ENCODE measurements around the gene ADGRE3. TPM values are rescaled to one million over a fixed set of nuclear protein-coding genes. Genes with fewer than 3 reads are reported as not detected.

ADGRE3 gene
- total and polyA plus RNA-seq, 2 donors (not counting 1 experiment from before 2014, with no cell fraction given) = 0.17 to 0.46 TPM

DNA sequence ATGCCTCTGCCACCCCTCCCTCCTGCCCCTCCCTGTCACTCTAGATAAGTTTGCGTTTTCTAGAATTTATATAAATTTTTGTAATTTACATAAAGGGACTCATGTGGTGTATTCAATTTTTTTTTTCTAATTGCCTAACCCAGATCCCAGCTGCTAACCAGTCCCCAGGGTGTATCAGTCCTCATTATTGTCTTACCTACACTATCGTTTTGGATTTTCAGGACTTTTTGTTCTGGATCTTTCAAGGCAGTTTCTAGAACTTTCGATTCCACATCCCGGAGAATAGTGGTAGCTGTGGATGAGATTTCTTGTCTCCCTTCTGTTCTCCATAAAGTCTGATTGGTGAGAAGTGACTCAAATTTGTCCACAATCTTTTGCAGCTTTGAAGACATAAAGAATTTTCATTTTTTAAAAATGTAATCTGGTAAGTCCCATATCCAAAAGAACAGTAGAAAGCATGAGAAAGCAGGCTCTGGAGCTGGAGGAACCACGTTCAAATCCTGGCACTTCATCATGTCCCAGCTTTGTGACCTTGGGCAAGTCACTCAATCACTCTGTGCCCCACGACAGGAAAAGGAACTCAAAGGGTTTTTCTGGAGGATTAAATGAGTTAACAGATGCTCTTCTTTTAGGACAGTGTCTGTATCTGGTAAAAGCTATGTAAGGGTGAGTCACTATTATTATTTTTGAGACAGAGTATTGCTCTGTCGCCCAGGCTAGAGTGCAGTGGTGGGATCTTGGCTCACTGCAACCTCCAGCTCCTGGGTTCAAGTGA lies 19.7 kb downstream of the ADGRE3 start:
- TF ChIP-seq CTCF (IDR thresholded peaks at IDR 0.05) = no peak
- no peak for TF ChIP-seq EZH2 (IDR thresholded peaks at IDR 0.05; ENCODE audit: borderline replicate concordance, insufficient read depth, low read depth, low read length, poor library complexity, severe bottlenecking)
- Histone ChIP-seq H3K27me3 (replicated peaks in 1 of 4; ENCODE audit: control extremely low read depth in 1 of 4, control insufficient read depth in 3 of 4, insufficient read depth in 4 of 4, low read length in 3 of 4) (no peaks in the 10 kb centered on the region), H3K9ac (ENCODE audit: low read length) (no peak overlapping the region), H3K4me3 (ENCODE audit: control extremely low read depth in 1 of 5, extremely low read depth in 1 of 5, insufficient read depth in 1 of 5, low read depth in 2 of 5, low read length in 4 of 5) (no peak overlapping the region), H4K20me1 (ENCODE audit: control insufficient read depth, insufficient read depth, low read length, poor library complexity, severe bottlenecking) (no peaks in the 10 kb centered on the region), H2AFZ (ENCODE audit: insufficient read depth, low read depth, low read length, poor library complexity, severe bottlenecking) (no peak overlapping the region), H3K4me2 (replicated peaks; ENCODE audit: low read depth, low read length, poor library complexity, severe bottlenecking) (no peak overlapping the region), H3K36me3 (replicated peaks in 1 of 2; ENCODE audit: control extremely low read depth in 1 of 2, control insufficient read depth in 1 of 2, extremely low read depth in 1 of 2, insufficient read depth in 2 of 2, low read length in 1 of 2) (no peaks in the 10 kb centered on the region), H3K9me3 (ENCODE audit: control extremely low read depth in 1 of 3, control insufficient read depth in 2 of 3, insufficient read depth in 1 of 3, low read length in 2 of 3) (no peaks in the 10 kb centered on the region), H3K27ac (ENCODE audit: low read length in 2 of 2) (no peak overlapping the region), H3K79me2 (ENCODE audit: control insufficient read depth, insufficient read depth, low read length) (no peaks in the 10 kb centered on the region), H3K4me1 (ENCODE audit: control insufficient read depth in 2 of 2, insufficient read depth in 2 of 2, low read length in 2 of 2) (no peaks in the 10 kb centered on the region)
- DNase-seq (no peak), ATAC-seq (ENCODE audit: low read depth) (no peak)
- CTCF ChIA-PET = interaction anchor here (0.6 kb wide), 1 partner anchor 98 kb away, joined by 3 read pairs; no protein-coding TSS in a partner anchor
- peaks cover 5% of the 10 kb centered on the region for H3K27me3 Mint-ChIP-seq
- no peak overlapping the region for H3K4me3 Mint-ChIP-seq
- no peaks in the 10 kb centered on the region for H3K4me1 Mint-ChIP-seq
- WGBS (ENCODE audit: insufficient coverage) = 88% methylated on average over 2 of the region's 7 CpGs
- intact Hi-C loops (cut with micrococcal nuclease) = no loop called here
- H3K9me3 Mint-ChIP-seq (ENCODE audit: insufficient read depth) = no peaks in the 10 kb centered on the region
- POLR2A ChIA-PET = no interaction called here
- H3K27ac Mint-ChIP-seq = no peak overlapping the region

DNA sequence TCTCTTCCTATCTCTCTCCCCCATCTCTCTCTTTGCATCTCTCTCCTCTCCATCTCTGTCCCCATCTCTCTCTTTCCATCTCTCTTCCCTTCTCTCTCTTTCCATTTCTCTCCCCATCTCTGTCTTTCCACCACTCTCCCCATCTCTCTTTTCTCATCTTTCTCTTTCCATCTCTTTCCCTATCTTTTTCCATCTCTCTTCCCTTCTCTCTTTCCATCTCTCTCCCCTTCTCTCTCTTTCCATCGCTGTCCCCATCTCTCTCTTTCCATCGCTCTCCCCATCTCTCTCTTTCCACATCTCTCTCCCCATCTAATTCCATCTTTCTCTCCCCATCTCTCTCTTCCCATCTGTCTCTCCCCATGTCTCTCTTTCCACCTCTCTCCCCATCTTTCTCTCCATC lies 24.5 kb downstream of the ADGRE3 start:
- intact Hi-C loops (cut with micrococcal nuclease) = no loop called here
- Histone ChIP-seq H2AFZ (ENCODE audit: insufficient read depth, low read depth, low read length, poor library complexity, severe bottlenecking) (no peak overlapping the region), H3K79me2 (ENCODE audit: control insufficient read depth, insufficient read depth, low read length) (no peaks in the 10 kb centered on the region), H4K20me1 (ENCODE audit: control insufficient read depth, insufficient read depth, low read length, poor library complexity, severe bottlenecking) (no peaks in the 10 kb centered on the region), H3K9ac (ENCODE audit: low read length) (no peak overlapping the region), H3K4me3 (ENCODE audit: control extremely low read depth in 1 of 5, extremely low read depth in 1 of 5, insufficient read depth in 1 of 5, low read depth in 2 of 5, low read length in 4 of 5) (no peak overlapping the region), H3K9me3 (ENCODE audit: control extremely low read depth in 1 of 3, control insufficient read depth in 2 of 3, insufficient read depth in 1 of 3, low read length in 2 of 3) (peaks cover 0 to 3% (median 0%) of the 10 kb centered on the region in 3 donors), H3K4me2 (replicated peaks; ENCODE audit: low read depth, low read length, poor library complexity, severe bottlenecking) (no peak overlapping the region), H3K27me3 (replicated peaks in 1 of 4; ENCODE audit: control extremely low read depth in 1 of 4, control insufficient read depth in 3 of 4, insufficient read depth in 4 of 4, low read length in 3 of 4) (no peaks in the 10 kb centered on the region), H3K27ac (ENCODE audit: low read length in 2 of 2) (no peak overlapping the region), H3K36me3 (replicated peaks in 1 of 2; ENCODE audit: control extremely low read depth in 1 of 2, control insufficient read depth in 1 of 2, extremely low read depth in 1 of 2, insufficient read depth in 2 of 2, low read length in 1 of 2) (no peaks in the 10 kb centered on the region), H3K4me1 (ENCODE audit: control insufficient read depth in 2 of 2, insufficient read depth in 2 of 2, low read length in 2 of 2) (no peaks in the 10 kb centered on the region)
- Mint-ChIP-seq H3K9me3 (ENCODE audit: insufficient read depth) (no peaks in the 10 kb centered on the region), H3K27me3 (peaks cover 5% of the 10 kb centered on the region), H3K4me1 (peaks cover 5% of the 10 kb centered on the region), H3K4me3 (no peak overlapping the region), H3K27ac (no peak overlapping the region)
- CTCF ChIA-PET = no interaction called here
- no peak for ATAC-seq (ENCODE audit: low read depth)
- 79% methylated on average over 2 of the region's 2 CpGs for WGBS (ENCODE audit: insufficient coverage)
- POLR2A ChIA-PET = no interaction called here
- TF ChIP-seq EZH2 (IDR thresholded peaks at IDR 0.05; ENCODE audit: borderline replicate concordance, insufficient read depth, low read depth, low read length, poor library complexity, severe bottlenecking) (no peak), CTCF (IDR thresholded peaks at IDR 0.05) (no peak)
- no peak for DNase-seq
